Measurements from ENCODE around the gene ZFX.
A peak's percentile ranks its signal among the peaks of the same experiment; 100 is the strongest.

ZFX gene

DNA sequence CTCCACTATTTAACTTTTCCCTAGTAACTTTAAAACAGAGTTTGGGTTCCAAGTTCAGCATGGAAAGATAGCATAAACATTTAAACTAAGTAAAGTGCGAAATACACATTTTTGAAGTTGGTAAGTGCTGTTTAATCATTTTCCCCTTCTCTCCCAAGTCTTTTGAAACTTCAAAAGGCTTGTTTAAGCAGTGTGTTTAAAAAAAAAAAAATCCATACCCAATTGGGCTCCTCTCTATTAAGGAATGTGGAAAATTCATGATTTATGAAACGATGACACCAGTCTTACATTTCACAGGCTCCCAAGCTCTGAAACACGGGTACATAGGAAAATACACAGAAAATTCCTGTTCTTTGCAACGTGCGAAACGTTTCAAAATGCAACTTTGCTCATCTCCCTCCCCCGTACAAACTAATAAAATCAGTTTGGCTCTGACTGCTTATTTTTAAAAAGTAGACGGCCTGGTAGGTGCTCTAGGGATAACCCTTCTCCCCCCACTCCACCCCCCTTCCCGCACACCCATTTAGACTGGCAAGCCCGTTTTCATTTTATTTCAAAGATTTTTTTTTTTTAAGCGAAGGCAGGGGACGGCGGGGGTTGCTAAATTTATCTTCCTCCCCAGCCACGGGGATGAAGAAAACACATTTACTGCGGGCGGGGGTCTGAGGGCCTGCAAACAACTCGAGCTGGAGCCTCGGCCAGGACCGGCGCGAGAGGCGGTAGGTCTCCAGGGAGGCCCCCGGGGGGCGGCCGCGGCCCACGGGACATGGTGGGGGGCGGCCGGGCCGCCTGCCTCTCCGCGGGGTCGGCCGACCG, 786 bp upstream of the ZFX start:
- Histone ChIP-seq H3K4me3 (ENCODE audit: low read depth in 1 of 2, low read length in 1 of 2) (peak overlapping the region; percentile 54 to 93), H3K4me1 (ENCODE audit: control insufficient read depth in 1 of 2, insufficient read depth in 1 of 2, low read depth in 1 of 2, low read length in 1 of 2) (peaks cover 34 to 47% of the 10 kb centered on the region in 2 experiments), H3K9me3 (no peaks in the 10 kb centered on the region), H3K27ac (peak overlapping the region; percentile 99), H3K36me3 (no peaks in the 10 kb centered on the region), H3K27me3 (no peaks in the 10 kb centered on the region)
- no peak for TF ChIP-seq CTCF (IDR thresholded peaks at IDR 0.05)

GRCh38 chrX:24150051-24150790, 692 bp downstream of the ZFX start:
- H3K4me1 ChIP-seq (ENCODE audit: control insufficient read depth in 1 of 2, insufficient read depth in 1 of 2, low read depth in 1 of 2, low read length in 1 of 2) = peaks cover 34 to 52% of the 10 kb centered on the region in 2 experiments
- peak; percentile 70 for TF ChIP-seq CTCF (IDR thresholded peaks at IDR 0.05)
- H3K9me3 ChIP-seq = no peaks in the 10 kb centered on the region
- H3K4me3 ChIP-seq (ENCODE audit: low read depth in 1 of 2, low read length in 1 of 2) = peak overlapping the region; percentile 73 to 93
- no peaks in the 10 kb centered on the region for H3K27me3 ChIP-seq
- H3K27ac ChIP-seq = peak overlapping the region; percentile 99
- H3K36me3 ChIP-seq = no peaks in the 10 kb centered on the region

DNA sequence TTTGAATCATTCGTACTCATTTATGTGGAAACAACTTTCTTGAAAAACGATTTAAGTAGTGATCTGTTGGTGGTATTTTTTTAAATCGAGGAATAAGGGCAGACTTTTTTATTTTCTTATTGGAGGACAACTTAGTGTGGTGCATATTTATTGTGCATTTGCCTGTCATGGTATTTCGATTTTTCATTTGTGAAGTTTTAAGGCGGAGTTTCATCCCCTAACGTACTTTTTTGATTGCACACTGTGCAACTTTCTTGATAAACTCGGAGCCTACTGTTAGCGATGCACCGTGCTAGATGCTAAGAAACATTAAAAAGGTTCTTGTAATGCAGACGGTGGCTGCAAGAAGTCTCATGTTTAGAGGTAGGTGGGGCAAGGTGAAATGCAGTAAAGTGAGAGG, 1.4 kb downstream of the ZFX start:
- Histone ChIP-seq H3K27me3 (no peaks in the 10 kb centered on the region), H3K4me1 (ENCODE audit: control insufficient read depth in 1 of 2, insufficient read depth in 1 of 2, low read depth in 1 of 2, low read length in 1 of 2) (peaks cover 34 to 52% of the 10 kb centered on the region in 2 experiments), H3K4me3 (ENCODE audit: low read depth in 1 of 2, low read length in 1 of 2) (peak overlapping the region; percentile 73 to 93), H3K27ac (peak overlapping the region; percentile 99), H3K9me3 (no peaks in the 10 kb centered on the region), H3K36me3 (no peaks in the 10 kb centered on the region)
- TF ChIP-seq CTCF (IDR thresholded peaks at IDR 0.05) = no peak

- peak overlapping the region; percentile 73 to 93 for H3K4me3 ChIP-seq (ENCODE audit: low read depth in 1 of 2, low read length in 1 of 2)
- H3K27ac ChIP-seq = peak overlapping the region; percentile 99
- no peak for TF ChIP-seq CTCF (IDR thresholded peaks at IDR 0.05)
- H3K4me1 ChIP-seq (ENCODE audit: control insufficient read depth in 1 of 2, insufficient read depth in 1 of 2, low read depth in 1 of 2, low read length in 1 of 2) = peaks cover 33 to 52% of the 10 kb centered on the region in 2 experiments
- no peaks in the 10 kb centered on the region for H3K27me3 ChIP-seq
- no peaks in the 10 kb centered on the region for H3K36me3 ChIP-seq
- no peaks in the 10 kb centered on the region for H3K9me3 ChIP-seq
These were observed 2.0 kb downstream of the ZFX start for GRCh38 chrX:24151513-24151912.

- H3K27me3 ChIP-seq = no peaks in the 10 kb centered on the region
- H3K9me3 ChIP-seq = no peaks in the 10 kb centered on the region
- no peak overlapping the region for H3K4me3 ChIP-seq (ENCODE audit: low read depth in 1 of 2, low read length in 1 of 2)
- H3K4me1 ChIP-seq (ENCODE audit: control insufficient read depth in 1 of 2, insufficient read depth in 1 of 2, low read depth in 1 of 2, low read length in 1 of 2) = peaks cover 31 to 46% of the 10 kb centered on the region in 2 experiments
- TF ChIP-seq CTCF (IDR thresholded peaks at IDR 0.05) = no peak
- H3K27ac ChIP-seq = peak overlapping the region; percentile 54
- no peaks in the 10 kb centered on the region for H3K36me3 ChIP-seq
These were observed 3.8 kb downstream of the ZFX start for GRCh38 chrX:24153178-24153795.
